Smooth muscle cell (in vitro differentiated cells): Measurements from ENCODE around the gene ZIC1. TPM values are rescaled to one million over a fixed set of nuclear protein-coding genes. Genes with fewer than 3 reads are reported as not detected.

Experiments used
- DNase-seq: peaks from one replicate; lab custom pipeline; 2025; ENCODE audit not compliant: unreplicated experiment; lab: John Stamatoyannopoulos, UW
- H2AFZ ChIP-seq: fragments of 200-600 bp; sonication (generic); 2 replicates; pipeline ENCODE4 v1.6.0; 2016; ENCODE audit warnings: antibody characterized with exemption, low read depth, mild to moderate bottlenecking
- H3F3A ChIP-seq: fragments of 200-600 bp; sonication (generic); 2 replicates; pipeline ENCODE4 v1.6.0; 2017; ENCODE audit warnings: antibody characterized with exemption, low read depth
- H3K27ac ChIP-seq: fragments of 200-600 bp; sonication (generic); 2 replicates; pipeline ENCODE4 v1.5.1; 2016; ENCODE audit warnings: low read depth, mild to moderate bottlenecking
- H3K27me3 ChIP-seq: fragments of 200-600 bp; sonication (generic); 2 replicates; pipeline ENCODE4 v1.6.1; 2016; ENCODE audit warnings: low read depth, mild to moderate bottlenecking
- H3K36me3 ChIP-seq: fragments of 200-600 bp; sonication (generic); 2 replicates; pipeline ENCODE4 v1.5.1; 2016; ENCODE audit warnings: low read depth
- H3K4me1 ChIP-seq: fragments of 200-600 bp; sonication (generic); 2 replicates; pipeline ENCODE4 v1.5.1; 2016; ENCODE audit warnings: low read depth
- H3K4me2 ChIP-seq: fragments of 200-600 bp; sonication (generic); 2 replicates; pipeline ENCODE4 v1.6.0; 2016; ENCODE audit warnings: mild to moderate bottlenecking
- H3K4me3 ChIP-seq: fragments of 200-600 bp; sonication (generic); 2 replicates; pipeline ENCODE4 v1.5.1; 2016; ENCODE audit warnings: mild to moderate bottlenecking
- H3K79me2 ChIP-seq: fragments of 200-600 bp; sonication (generic); 2 replicates; pipeline ENCODE4 v1.6.0; 2016; ENCODE audit warnings: low read depth, mild to moderate bottlenecking
- H3K9ac ChIP-seq: fragments of 200-600 bp; sonication (generic); 2 replicates; pipeline ENCODE4 v1.6.0; 2016; ENCODE audit warnings: low read depth
- H3K9me3 ChIP-seq: fragments of 200-600 bp; sonication (generic); replicated peaks from 2 replicates; pipeline ENCODE4 v1.5.1; 2016; ENCODE audit warnings: low read depth
- H4K20me1 ChIP-seq: fragments of 200-600 bp; sonication (generic); 2 replicates; pipeline ENCODE4 v1.6.0; 2016; ENCODE audit warnings: low read depth
- CTCF ChIP-seq: fragments of 200-600 bp; sonication (generic); IDR thresholded peaks from 2 replicates; pipeline ENCODE4 v1.5.1; 2017; ENCODE audit warnings: borderline replicate concordance, mild to moderate bottlenecking, antibody characterized with exemption; ENCODE audit not compliant: insufficient read depth, poor library complexity, severe bottlenecking
- WGBS: methylation state at CpG from one replicate; pipeline ENCODE4 v1.1.7; 2016; ENCODE audit warnings: low lambda C conversion rate; 5-methylcytosine and 5-hydroxymethylcytosine counted together
- polyA plus RNA-seq: library from polyadenylated mRNA; unstranded; fragments of >200 nt; fragmentation: Nextera tagmentation; extraction: Ambion mirVana; gene quantifications from 2 replicates; pipeline ENCODE4 v1.2.1, GENCODE V29; 2016
- total RNA-seq: library from RNA; depleted of rRNA; stranded (reverse); fragments of >200 nt; gene quantifications from 2 replicates; pipeline ENCODE4 v1.2.3, GENCODE V29; 2014

Gene ZIC1
- total and polyA plus RNA-seq, 2 experiments from 2014 or later: not detected

- Histone ChIP-seq H3K36me3 (no peaks in the 10 kb centered on the region), H3K4me1 (peaks cover 28% of the 10 kb centered on the region), H3K9ac (no peak overlapping the region), H3K9me3 (no peaks in the 10 kb centered on the region), H3K4me3 (no peak overlapping the region), H2AFZ (no peak overlapping the region), H3K4me2 (no peak overlapping the region), H3K27me3 (peaks cover 100% of the 10 kb centered on the region), H3F3A (no peaks in the 10 kb centered on the region), H4K20me1 (no peaks in the 10 kb centered on the region), H3K79me2 (no peaks in the 10 kb centered on the region), H3K27ac (no peak overlapping the region)
- no peak for TF ChIP-seq CTCF
- no peak for DNase-seq
- WGBS: 3% methylated on average over 76 of the region's 77 CpGs
These were observed 18.3 kb upstream of the ZIC1 start for GRCh38 chr3:147390589-147391569.

- DNase-seq: no peak
- no peaks in the 10 kb centered on the region for H3K36me3 ChIP-seq
- no peaks in the 10 kb centered on the region for H4K20me1 ChIP-seq
- peak overlapping the region; percentile 29 for H3K4me3 ChIP-seq
- no peaks in the 10 kb centered on the region for H3K9me3 ChIP-seq
- TF ChIP-seq CTCF: no peak
- H3K27me3 ChIP-seq: peaks cover 100% of the 10 kb centered on the region
- no peak overlapping the region for H3K9ac ChIP-seq
- H3K4me2 ChIP-seq: peak overlapping the region; percentile 83
- H3K79me2 ChIP-seq: no peaks in the 10 kb centered on the region
- H3F3A ChIP-seq: no peaks in the 10 kb centered on the region
- H3K27ac ChIP-seq: no peak overlapping the region
- H3K4me1 ChIP-seq: peaks cover 35% of the 10 kb centered on the region
- no peak overlapping the region for H2AFZ ChIP-seq
- 1% methylated on average over 51 of the region's 51 CpGs for WGBS
These were observed 17.2 kb upstream of the ZIC1 start for GRCh38 chr3:147391781-147392624.

- H3F3A ChIP-seq: no peaks in the 10 kb centered on the region
- peaks cover 100% of the 10 kb centered on the region for H3K27me3 ChIP-seq
- no peak for TF ChIP-seq CTCF
- H3K9me3 ChIP-seq: no peaks in the 10 kb centered on the region
- no peak overlapping the region for H2AFZ ChIP-seq
- no peak for DNase-seq
- peaks cover 36% of the 10 kb centered on the region for H3K4me1 ChIP-seq
- no peaks in the 10 kb centered on the region for H4K20me1 ChIP-seq
- peak overlapping the region; percentile 29 for H3K4me3 ChIP-seq
- no peak overlapping the region for H3K9ac ChIP-seq
- H3K27ac ChIP-seq: no peak overlapping the region
- no peaks in the 10 kb centered on the region for H3K36me3 ChIP-seq
- H3K4me2 ChIP-seq: peak overlapping the region; percentile 83
- no peaks in the 10 kb centered on the region for H3K79me2 ChIP-seq
- 3% methylated on average over 15 of the region's 15 CpGs for WGBS
These were observed 16.6 kb upstream of the ZIC1 start for GRCh38 chr3:147392625-147392946.
